HG03060 (cell line): ENCODE measurements around the gene TMTC2.
"Not testable (repeated sequence)": the region's sequence is repeated elsewhere in the genome, so short reads cannot be mapped to it uniquely, and the experiment has no call there.

Experiments used
- ATAC-seq: cut with Tn5 transposase; IDR thresholded peaks from one replicate; pipeline ENCODE4 v1.9.1; 2021; ENCODE audit warnings: low read depth, moderate number of reproducible peaks; ENCODE audit not compliant: unreplicated experiment

The TMTC2 gene

DNA sequence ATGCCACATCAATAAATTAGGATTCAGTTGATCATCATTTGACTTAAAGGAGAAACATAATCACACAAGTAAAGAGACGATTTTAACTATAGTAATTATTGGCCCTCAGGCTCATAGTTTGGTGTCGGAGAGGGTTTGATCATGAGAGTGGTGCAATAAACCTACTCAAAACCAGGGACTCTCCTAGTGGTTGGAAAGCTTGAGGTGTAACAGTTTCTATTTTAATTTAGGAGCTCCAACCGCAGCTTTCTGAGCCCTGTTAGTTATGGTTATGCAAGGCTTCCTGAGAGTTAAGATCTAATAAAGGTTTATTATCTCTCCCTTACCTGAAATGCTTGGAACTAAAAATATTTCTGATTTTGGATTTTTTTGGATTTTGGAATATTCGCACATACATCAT is 36.4 kb downstream of the TMTC2 start:
- ATAC-seq, result no peak

DNA sequence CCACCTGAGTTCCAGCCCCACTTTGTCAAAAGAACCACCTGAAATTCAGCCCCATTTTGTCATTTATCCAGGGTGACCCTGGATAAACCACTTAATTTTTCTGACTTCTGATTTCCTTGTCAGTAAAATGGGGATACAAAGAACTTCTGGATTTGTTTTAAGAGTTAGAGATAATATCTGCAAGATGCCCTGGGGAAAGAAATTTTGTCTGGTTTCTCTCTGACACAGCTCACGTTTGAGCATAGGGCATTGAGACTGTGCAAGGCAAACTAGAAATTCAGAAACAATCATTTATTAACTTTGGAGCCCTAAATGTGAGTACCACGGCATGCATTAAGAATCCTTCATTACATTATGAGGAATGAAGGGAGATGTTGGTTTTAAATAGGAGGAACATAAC is 37.2 kb downstream of the TMTC2 start:
- no peak for ATAC-seq

- ATAC-seq, result no peak
These were observed 39.0 kb downstream of the TMTC2 start for GRCh38 chr12:82725741-82726140.

DNA sequence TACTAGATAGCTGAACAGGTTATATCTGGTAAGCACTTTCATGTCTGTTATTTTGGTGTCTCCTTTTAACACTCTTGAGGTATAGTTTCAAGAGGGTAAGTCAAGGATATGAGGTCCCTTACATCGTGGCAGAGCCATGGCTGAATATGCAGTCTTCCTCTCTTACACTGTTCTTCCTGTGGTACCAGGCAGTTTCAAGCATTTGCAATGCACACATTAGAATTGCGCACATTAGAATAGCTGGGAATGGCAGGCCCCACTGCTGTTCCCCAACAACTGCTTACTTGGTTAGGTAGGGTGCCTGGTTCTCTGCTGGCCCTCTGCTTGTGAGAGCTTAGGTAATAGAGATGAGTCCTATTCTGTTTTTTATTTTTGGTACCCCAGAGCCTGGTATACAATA is 41.2 kb downstream of the TMTC2 start:
- ATAC-seq, result no peak

- ATAC-seq, result no peak
These were observed 42.0 kb downstream of the TMTC2 start for GRCh38 chr12:82728710-82729109.

DNA sequence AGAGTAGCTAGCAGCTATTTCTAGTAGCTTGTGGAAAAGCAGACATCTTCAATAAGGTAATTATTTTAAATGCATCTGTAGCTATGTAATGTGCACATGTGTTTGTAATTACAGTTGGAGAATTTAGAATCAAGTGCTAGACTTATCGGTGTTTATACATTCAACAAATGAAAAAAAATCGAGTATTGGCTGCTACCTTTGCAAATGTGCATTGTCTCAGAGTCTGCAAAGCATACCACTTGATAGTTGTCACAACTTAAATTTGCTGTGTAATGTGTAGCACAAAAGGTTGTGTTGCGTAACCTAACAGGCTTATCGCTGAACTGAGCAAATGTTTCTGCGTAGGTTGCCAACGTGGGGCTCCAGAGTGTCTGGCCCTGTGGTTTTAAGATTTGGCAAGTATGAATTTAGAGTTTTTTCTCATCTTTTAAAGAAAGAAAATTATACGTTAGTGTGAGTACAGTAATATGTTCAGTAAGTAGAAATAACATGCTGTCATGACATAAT is 44.3 kb downstream of the TMTC2 start:
- ATAC-seq, result no peak

DNA sequence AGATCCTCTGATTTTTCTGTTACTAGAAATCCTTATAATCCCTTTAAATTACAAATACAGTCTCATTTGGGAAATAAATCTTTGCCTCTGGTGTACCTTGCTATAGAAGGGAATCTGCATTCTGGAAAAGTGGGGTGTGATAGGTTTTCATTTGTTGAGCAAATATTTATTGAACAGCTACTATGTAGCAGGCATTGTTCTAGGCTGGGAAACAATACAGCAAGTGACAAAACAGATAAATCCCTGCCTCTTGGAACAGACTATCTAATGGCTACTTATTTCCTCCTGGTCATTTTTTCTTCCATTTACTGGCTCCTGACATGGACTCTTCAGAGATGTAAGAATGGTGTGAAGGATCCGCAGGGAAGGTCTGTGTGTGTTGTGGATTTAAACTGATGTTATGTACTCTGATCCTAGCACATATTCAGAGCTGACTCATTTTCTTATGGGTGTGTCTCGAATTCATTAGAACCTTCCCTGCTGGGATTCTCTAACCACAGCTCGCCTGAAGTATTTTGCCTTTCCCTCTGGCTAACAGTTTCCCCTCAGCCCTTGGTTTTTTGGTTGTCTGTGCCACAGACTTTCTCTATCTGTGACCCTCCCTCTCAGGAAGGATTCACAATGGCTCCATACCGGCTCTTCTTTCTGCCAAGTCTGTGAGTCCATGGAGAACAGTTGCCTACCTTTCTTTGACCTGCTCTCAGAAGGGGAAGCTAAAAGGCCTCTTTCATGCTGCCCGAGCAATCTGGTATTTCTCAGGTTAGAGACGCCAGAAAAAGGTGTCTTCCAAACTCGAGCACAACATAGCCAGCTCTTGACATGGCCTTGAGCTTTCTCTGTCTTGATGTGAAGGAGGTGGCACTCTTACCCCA is 53.7 kb downstream of the TMTC2 start:
- no peak for ATAC-seq

DNA sequence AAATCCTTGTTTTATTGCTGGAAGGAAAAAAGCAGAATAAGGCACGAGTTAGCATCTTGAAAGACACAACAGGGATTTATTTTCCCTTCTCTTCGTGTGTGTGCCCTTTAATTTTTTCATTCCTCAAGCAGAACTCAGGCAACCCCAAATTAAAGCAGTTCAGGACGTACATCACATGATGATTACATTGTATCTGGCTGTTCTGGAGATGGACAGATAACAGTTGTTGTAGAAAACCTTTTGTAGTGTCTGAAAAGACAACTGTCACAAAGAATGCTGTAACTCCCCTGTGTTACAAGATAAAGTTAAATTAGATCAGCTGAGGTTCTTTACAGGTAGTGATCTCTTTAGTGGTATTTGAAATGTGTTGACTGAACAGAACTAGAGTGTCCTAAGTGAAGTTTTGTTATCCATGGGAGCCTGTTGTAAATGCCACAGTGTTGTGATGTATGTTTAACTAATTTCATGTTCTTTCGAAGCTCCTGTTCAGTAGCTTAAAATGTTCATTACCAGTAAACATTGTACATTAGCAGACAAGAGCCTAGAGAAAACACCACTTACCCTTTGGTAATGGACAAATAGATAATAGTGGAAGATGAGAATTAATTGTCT is 58.5 kb downstream of the TMTC2 start:
- no peak for ATAC-seq

DNA sequence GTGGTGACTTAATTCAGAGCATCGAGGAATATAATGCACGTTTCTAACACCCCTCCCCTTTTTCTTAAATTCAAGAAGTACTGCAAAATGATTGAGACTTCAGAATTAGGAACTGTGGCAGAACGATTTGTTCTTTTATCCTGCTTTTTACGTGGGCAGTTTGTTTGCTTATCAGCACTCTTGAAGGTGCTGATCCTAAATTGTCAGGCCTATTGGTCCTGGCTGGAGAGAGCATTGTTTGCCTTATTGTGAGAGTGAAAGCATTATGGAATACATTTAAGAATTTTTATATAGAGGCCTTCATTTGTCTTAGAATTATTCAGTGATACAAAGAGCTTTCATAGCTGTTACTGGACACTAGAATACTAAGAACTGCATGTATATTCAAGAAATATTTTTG is 59.1 kb downstream of the TMTC2 start:
- no peak for ATAC-seq

- ATAC-seq, result no peak
These were observed 60.0 kb downstream of the TMTC2 start for GRCh38 chr12:82746668-82747067.

DNA sequence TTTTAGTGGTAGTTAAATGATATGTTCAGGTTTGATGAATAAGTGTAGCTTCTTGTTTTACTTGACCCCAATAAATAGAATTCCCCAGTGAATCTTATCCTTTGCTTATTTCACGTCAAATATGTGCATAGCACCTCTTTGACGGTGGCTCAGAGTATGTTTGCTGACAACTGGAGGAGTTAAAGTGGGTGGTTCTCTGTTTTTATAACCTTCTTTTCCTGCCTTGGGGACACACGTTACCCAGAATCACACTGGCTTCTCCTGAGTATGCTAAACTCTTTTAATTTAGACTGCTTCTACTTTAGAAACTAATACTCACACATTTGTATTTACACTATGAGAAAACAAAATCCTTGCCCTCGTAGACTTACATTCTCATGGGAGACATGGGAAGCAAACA is 62.3 kb downstream of the TMTC2 start:
- ATAC-seq, result no peak

- ATAC-seq, result no peak
These were observed 68.2 kb downstream of the TMTC2 start for GRCh38 chr12:82754856-82755255.

DNA sequence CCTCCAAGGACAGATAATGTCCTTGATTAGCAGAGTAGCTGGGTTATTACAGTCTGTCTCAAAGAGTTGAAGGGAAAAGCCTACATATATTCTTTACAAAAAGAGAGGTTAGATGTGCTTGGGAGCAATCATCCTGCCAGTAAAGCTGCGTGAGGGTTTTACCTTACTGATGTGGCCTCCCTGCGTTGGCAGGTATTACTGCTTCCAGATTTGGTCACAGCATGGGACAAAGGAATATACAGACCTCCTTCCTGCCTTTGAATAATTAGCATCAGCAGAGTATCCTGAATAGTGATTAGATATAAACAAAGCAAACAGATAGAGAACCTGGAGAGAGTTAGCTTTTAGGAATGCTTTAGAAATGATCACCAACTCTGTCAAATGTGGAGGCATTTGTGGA is 69.6 kb downstream of the TMTC2 start:
- no peak for ATAC-seq

DNA sequence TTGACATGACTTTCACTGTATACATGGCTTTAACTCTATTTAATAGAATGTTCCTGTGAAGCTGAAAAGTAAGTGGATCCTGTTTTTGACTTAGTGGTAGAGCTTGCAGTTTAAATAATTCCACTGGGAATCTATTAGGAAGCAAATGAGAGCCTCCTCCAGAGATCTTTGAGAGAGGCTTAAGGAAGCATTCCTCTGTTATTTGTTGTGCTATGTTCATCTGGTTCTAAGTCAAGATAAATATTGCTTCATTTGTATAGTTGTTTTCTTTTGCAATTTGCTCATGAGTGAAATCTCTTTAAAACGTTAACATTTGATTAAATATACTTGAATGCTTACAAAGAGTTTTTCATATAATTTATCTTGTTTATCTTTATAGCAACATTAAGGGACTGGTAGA is 70.4 kb downstream of the TMTC2 start:
- ATAC-seq, result no peak

DNA sequence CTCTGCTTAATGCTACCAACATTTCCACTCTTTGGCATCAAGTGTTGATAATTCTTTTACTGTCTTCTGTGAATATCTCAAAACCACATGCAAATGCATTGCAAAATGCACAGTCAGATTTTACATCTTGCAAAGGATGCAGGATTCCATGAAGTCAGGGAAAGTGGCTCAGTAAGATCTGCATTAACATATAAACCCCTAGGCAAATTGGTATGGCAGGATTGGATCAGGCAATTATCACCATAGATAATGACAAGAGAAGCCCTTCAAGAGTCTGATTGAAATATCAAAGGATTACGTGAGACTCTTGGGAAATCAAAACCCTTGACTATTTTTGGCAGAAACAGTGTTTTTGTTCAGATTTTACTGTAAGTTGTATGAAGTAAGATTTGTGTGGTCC is 71.0 kb downstream of the TMTC2 start:
- no peak for ATAC-seq

- no peak for ATAC-seq
These were observed 72.1 kb downstream of the TMTC2 start for GRCh38 chr12:82758749-82759330.

- ATAC-seq, result no peak
These were observed 73.7 kb downstream of the TMTC2 start for GRCh38 chr12:82760423-82760822.

- not testable (repeated sequence) for ATAC-seq
These were observed 78.5 kb downstream of the TMTC2 start for GRCh38 chr12:82765206-82765605.

- ATAC-seq, result no peak
These were observed 79.4 kb downstream of the TMTC2 start for GRCh38 chr12:82765971-82766705.

DNA sequence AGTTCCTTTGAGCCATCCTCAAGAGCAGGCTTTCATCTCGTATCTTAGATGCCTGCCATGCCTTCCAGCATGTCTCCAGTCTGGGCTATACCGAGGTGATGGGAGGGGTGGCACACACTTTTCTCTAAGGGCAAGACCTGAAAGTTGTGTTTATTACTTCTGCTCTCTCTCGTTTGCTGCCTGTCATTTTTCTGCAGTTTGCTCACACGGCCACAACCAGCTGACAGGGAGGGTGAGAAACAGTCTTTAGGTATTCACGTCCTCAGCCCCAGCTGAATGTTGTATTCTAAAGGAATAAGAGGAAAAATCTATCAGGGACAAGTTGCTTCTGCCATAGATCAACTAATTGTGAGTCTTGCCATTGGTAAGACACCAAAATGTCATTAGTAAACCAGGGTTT is 88.0 kb downstream of the TMTC2 start:
- ATAC-seq, result no peak

DNA sequence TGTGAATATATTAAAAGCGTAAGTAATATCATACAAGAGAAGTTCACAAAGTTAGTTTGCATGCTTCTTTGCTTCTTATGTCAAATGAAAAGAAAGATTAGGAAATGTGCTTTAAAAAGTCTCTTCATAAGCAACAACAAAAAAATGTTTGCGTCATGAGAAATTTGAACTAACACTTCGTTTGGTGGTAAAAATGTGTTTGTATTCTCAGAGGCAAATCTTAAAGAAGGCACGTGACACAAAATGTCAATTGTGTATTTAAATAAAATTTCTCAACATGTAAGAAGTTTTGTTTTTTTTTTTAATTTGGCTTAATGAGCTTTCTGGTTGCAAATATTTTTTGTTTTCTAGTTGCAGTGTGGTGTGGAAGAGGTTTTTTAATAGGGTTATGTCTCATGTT is 93.8 kb downstream of the TMTC2 start:
- no peak for ATAC-seq
